Esophagus muscularis mucosa (tissue), 4 donors: ENCODE measurements around the gene HSPB8. TPM values are rescaled to one million over a fixed set of nuclear protein-coding genes. Genes with fewer than 3 reads are reported as not detected.

Experiments
- DNase-seq: peaks from one replicate; pipeline ENCODE4 v3.0.0-alpha.2; 2017; ENCODE audit errors: extremely low spot score
- H3K27ac ChIP-seq, 4 donors: fragments of 200-600 bp; sonication (generic); replicated peaks in 1 of 4; 1 replicate in 3 of 4; 2 replicates in 1 of 4; pipeline ENCODE4 v1.5.1; 2016 to 2019; ENCODE audit warnings: mild to moderate bottlenecking in 1 of 4
- H3K27me3 ChIP-seq, 4 donors: fragments of 200-600 bp; sonication (generic); one replicate each; pipeline versions ENCODE4 v1.5.1 to v1.6.0; 2016 to 2019
- H3K36me3 ChIP-seq, 4 donors: fragments of 200-600 bp; sonication (generic); one replicate each; pipeline ENCODE4 v1.5.1; 2016 to 2019
- H3K4me1 ChIP-seq, 4 donors: fragments of 200-600 bp; sonication (generic); one replicate each; pipeline ENCODE4 v1.5.1; 2016 to 2019
- H3K4me3 ChIP-seq, 4 donors: fragments of 200-600 bp; sonication (generic); 1 replicate in 2 of 4; 2 replicates in 2 of 4; pipeline ENCODE4 v1.5.1; 2016 to 2019; ENCODE audit warnings: mild to moderate bottlenecking in 4 of 4, moderate library complexity in 1 of 4
- H3K9me3 ChIP-seq, 4 donors: fragments of 200-600 bp; sonication (generic); 1 replicate in 3 of 4; 2 replicates in 1 of 4; pipeline ENCODE4 v1.5.1; 2016 to 2019
- EP300 ChIP-seq: sonication (generic); formaldehyde crosslinking; IDR thresholded peaks from one replicate; pipeline ENCODE4 v1.6.1; 2017; ENCODE audit warnings: antibody characterized with exemption
- POLR2A ChIP-seq: fragments of 450-650 bp; IDR thresholded peaks from one replicate; pipeline ENCODE4 v1.6.1; 2017; ENCODE audit warnings: antibody characterized with exemption, moderate library complexity, mild to moderate bottlenecking, low read depth
- POLR2AphosphoS5 ChIP-seq, 2 donors: sonication (generic); formaldehyde crosslinking; IDR thresholded peaks; one replicate each; pipeline ENCODE4 v1.6.1; 2017; ENCODE audit warnings: antibody characterized with exemption in 2 of 2
- WGBS: methylation state at CpG from one replicate; pipeline ENCODE4 v1.1.5; 2018; 5-methylcytosine and 5-hydroxymethylcytosine counted together
- intact Hi-C: fragments of 100-400 bp; cut with DNase I; formaldehyde crosslinking; loops from one replicate; pipeline ENCODE4 v1.15.1; 2023
- total RNA-seq, 4 donors: library from RNA; depleted of rRNA; stranded (reverse); fragments of >200 nt; gene quantifications; one replicate each; pipeline versions ENCODE4 v1.1.0 to v1.2.1, GENCODE V29; 2016
- TF ChIP-seq, protein P1 (sequence below), 3 experiments: fragments of 200-600 bp in 2 of 3; fragments of 450-650 bp in 1 of 3; sonication (generic) in 2 of 3; IDR thresholded peaks; one replicate each; pipeline ENCODE4 v1.5.1; 2017 to 2019; ENCODE audit warnings: antibody characterized with exemption in 3 of 3, mild to moderate bottlenecking in 2 of 3, moderate library complexity in 1 of 3

Gene HSPB8
- total RNA-seq, 4 donors from 2014 or later = 416 to 573 (median 443) TPM

DNA sequence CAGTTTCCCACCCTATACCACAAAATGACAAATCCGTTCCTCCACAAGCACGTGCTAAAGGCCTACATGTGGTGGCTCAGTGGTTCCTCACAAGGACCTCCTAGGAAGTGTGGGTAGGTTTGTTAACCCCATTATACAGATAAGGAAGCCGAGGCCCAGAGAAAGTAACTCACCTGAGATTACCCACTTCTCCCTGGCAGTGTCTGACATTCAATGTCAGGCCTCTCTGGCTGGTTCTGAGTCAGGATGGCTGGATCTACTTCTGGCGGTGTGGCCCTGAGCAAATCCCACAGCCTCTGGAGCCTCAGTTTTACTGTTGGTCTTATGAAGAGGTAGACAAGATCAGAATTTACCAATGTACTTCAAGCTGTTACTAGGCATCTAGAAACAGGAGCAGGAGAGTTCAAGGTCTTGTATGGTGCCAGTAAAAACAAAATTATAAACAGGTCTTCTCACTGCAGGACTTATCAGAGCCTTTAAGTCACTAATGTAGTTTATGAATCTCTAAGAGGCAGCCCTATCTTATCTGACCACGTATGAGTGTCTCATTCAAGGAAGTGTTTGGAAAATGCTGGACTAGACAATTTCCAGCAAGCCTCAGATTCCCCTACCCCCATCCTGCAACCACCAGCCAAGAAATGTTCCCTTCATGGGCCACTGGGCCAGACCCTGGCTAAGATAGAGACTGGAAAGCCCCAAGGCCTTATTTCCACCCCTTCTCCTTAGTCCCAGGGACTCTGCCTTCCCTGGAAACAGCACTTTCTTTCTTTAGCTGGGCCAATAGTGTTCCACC, 4.2 kb downstream of the HSPB8 start:
- intact Hi-C loops = no loop called here
- peaks cover 0 to 5% (median 2%) of the 10 kb centered on the region in 4 donors for H3K27me3 ChIP-seq
- peak overlapping the region; percentile 68 to 90 (median 73) for H3K4me3 ChIP-seq
- peak overlapping the region; percentile 86 to 98 (median 96) for H3K27ac ChIP-seq
- no peaks in the 10 kb centered on the region for H3K9me3 ChIP-seq
- peaks cover 0 to 19% (median 15%) of the 10 kb centered on the region in 4 donors for H3K36me3 ChIP-seq
- WGBS = 37% methylated on average over 5 of the region's 5 CpGs
- H3K4me1 ChIP-seq = peaks cover 22 to 77% (median 65%) of the 10 kb centered on the region in 4 donors
- TF ChIP-seq POLR2AphosphoS5 (IDR thresholded peaks at IDR 0.05) (peak; percentile 8 to 62), EP300 (no peak), POLR2A (no peak)
- TF ChIP-seq, protein P1, sequence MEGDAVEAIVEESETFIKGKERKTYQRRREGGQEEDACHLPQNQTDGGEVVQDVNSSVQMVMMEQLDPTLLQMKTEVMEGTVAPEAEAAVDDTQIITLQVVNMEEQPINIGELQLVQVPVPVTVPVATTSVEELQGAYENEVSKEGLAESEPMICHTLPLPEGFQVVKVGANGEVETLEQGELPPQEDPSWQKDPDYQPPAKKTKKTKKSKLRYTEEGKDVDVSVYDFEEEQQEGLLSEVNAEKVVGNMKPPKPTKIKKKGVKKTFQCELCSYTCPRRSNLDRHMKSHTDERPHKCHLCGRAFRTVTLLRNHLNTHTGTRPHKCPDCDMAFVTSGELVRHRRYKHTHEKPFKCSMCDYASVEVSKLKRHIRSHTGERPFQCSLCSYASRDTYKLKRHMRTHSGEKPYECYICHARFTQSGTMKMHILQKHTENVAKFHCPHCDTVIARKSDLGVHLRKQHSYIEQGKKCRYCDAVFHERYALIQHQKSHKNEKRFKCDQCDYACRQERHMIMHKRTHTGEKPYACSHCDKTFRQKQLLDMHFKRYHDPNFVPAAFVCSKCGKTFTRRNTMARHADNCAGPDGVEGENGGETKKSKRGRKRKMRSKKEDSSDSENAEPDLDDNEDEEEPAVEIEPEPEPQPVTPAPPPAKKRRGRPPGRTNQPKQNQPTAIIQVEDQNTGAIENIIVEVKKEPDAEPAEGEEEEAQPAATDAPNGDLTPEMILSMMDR (IDR thresholded peaks at IDR 0.05) = peak in 1 of 3 experiments; percentile 5
- no peak for DNase-seq

DNA sequence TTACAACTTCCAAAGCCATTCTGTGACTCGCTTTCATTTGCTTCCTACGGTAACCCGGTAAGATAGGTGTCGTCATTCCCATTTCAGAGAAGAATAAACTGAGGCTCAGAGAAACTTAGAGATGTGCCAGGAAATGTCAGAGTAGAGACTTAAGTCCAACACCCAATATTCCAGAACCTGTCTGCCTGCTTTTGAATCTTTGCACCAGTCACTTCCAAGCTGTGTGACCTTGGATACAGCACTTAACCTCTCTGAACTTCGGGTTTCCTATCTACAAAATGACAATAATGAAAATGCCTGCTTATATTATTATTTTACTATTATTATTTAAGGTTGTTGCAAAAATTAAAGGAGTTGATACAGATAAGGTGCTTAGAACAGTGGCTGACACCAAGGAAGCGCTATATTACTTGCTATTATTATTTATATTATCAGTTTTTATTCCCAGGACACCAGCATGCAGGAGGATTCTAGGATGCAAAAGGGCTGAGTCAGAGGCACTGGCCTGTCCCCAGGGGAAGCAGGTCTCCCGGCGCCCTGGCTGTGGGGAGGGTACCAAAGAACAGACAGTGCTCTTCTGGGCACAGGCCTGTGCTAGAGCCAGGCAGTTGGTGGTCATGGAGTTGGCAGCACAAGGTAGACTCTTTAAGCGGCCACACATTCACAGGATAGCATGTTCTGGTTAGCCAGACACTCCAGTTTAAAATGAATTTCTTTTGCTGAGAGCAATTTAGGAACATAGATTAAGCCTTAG, 5.4 kb downstream of the HSPB8 start:
- TF ChIP-seq, protein P1 (IDR thresholded peaks at IDR 0.05) = no peak
- TF ChIP-seq POLR2A (no peak), EP300 (no peak), POLR2AphosphoS5 (IDR thresholded peaks at IDR 0.05) (peak; percentile 40 to 72)
- H3K36me3 ChIP-seq = peaks cover 0 to 23% (median 21%) of the 10 kb centered on the region in 4 donors
- intact Hi-C loops = no loop called here
- no peak for DNase-seq
- peaks cover 29 to 84% (median 70%) of the 10 kb centered on the region in 4 donors for H3K4me1 ChIP-seq
- peak overlapping the region; percentile 68 to 90 (median 73) for H3K4me3 ChIP-seq
- H3K9me3 ChIP-seq = no peaks in the 10 kb centered on the region
- peak overlapping the region; percentile 86 to 98 (median 96) for H3K27ac ChIP-seq
- 47% methylated on average over 9 of the region's 9 CpGs for WGBS
- peaks cover 0 to 5% (median under 1%) of the 10 kb centered on the region in 4 donors for H3K27me3 ChIP-seq

GRCh38 chr12:119195256-119195655, 16.5 kb downstream of the HSPB8 start:
- H3K36me3 ChIP-seq = peaks cover 28 to 59% (median 49%) of the 10 kb centered on the region in 4 donors
- intact Hi-C loops = no loop called here
- H3K9me3 ChIP-seq = no peaks in the 10 kb centered on the region
- no peaks in the 10 kb centered on the region for H3K27me3 ChIP-seq
- no peak for DNase-seq
- H3K4me1 ChIP-seq = peaks cover 7 to 39% (median 30%) of the 10 kb centered on the region in 4 donors
- TF ChIP-seq, protein P1 (IDR thresholded peaks at IDR 0.05) = no peak
- TF ChIP-seq POLR2AphosphoS5 (IDR thresholded peaks at IDR 0.05) = no peak
- no peak overlapping the region for H3K4me3 ChIP-seq
- H3K27ac ChIP-seq = peak overlapping the region in 3 of 4 donors; percentile 82 to 95 (median 85)
- 89% methylated on average over 16 of the region's 16 CpGs for WGBS

GRCh38 chr12:119198440-119198839, 19.7 kb downstream of the HSPB8 start:
- TF ChIP-seq POLR2AphosphoS5 (IDR thresholded peaks at IDR 0.05) (peak; percentile 47 to 56), EP300 (no peak)
- H3K27me3 ChIP-seq = no peaks in the 10 kb centered on the region
- H3K36me3 ChIP-seq = peaks cover 19 to 32% (median 26%) of the 10 kb centered on the region in 4 donors
- DNase-seq = no peak
- H3K27ac ChIP-seq = peak overlapping the region; percentile 79 to 95 (median 84)
- H3K9me3 ChIP-seq = no peaks in the 10 kb centered on the region
- H3K4me3 ChIP-seq = no peak overlapping the region
- H3K4me1 ChIP-seq = peaks cover 7 to 35% (median 24%) of the 10 kb centered on the region in 4 donors
- 85% methylated on average over 2 of the region's 2 CpGs for WGBS
- intact Hi-C loops = no loop called here

- WGBS = 91% methylated on average over 4 of the region's 4 CpGs
- no peak for DNase-seq
- intact Hi-C loops = loop anchor here (10.0 kb wide), 1 partner anchor 124 kb away; no protein-coding TSS in a partner anchor
- H3K9me3 ChIP-seq = no peaks in the 10 kb centered on the region
- H3K27me3 ChIP-seq = no peaks in the 10 kb centered on the region
- peaks cover 0 to 11% (median 5%) of the 10 kb centered on the region in 4 donors for H3K36me3 ChIP-seq
- no peak for TF ChIP-seq EP300
- TF ChIP-seq POLR2AphosphoS5 (IDR thresholded peaks at IDR 0.05) = no peak
- TF ChIP-seq, protein P1 (IDR thresholded peaks at IDR 0.05) = no peak
- no peak for TF ChIP-seq POLR2A
- H3K4me1 ChIP-seq = peaks cover 22 to 55% (median 44%) of the 10 kb centered on the region in 4 donors
- peak overlapping the region in 3 of 4 donors; percentile 20 to 95 (median 85) for H3K27ac ChIP-seq
- no peak overlapping the region for H3K4me3 ChIP-seq
These were observed 21.9 kb downstream of the HSPB8 start for GRCh38 chr12:119200601-119201000.
